ENCODE measurements around the gene MAPK8. TPM values are rescaled to one million over a fixed set of nuclear protein-coding genes. Genes with fewer than 3 reads are reported as not detected.
A peak's percentile ranks its signal among the peaks of the same experiment; 100 is the strongest.

The MAPK8 gene
- total RNA-seq, 4 donors from 2014 or later, result 27.4 to 43.5 (median 36.5) TPM

GRCh38 chr10:48442090-48442808, 135.8 kb downstream of the MAPK8 start:
- 75 to 79% methylated on average over 5 to 6 of the region's 11 CpGs for WGBS, 2 donors
- no peaks in the 10 kb centered on the region for H3K9me3 ChIP-seq
- no peaks in the 10 kb centered on the region for H3K4me1 ChIP-seq
- no peak for DNase-seq
- H3K27me3 ChIP-seq, result no peaks in the 10 kb centered on the region
- intact Hi-C loops (cut with DNase I), result no loop called here
- TF ChIP-seq CTCF (IDR thresholded peaks at IDR 0.05) (no peak), POLR2A (IDR thresholded peaks at IDR 0.05) (no peak)
- peaks cover 0 to 12% (median 0%) of the 10 kb centered on the region in 3 donors for H3K36me3 ChIP-seq
- no peak overlapping the region for H3K27ac ChIP-seq
- no peak overlapping the region for H3K4me3 ChIP-seq

- intact Hi-C loops (cut with DNase I), result no loop called here
- Histone ChIP-seq H3K4me3 (no peak overlapping the region), H3K9me3 (no peaks in the 10 kb centered on the region), H3K36me3 (peaks cover 0 to 7% (median 0%) of the 10 kb centered on the region in 3 donors), H3K27ac (no peak overlapping the region), H3K27me3 (no peaks in the 10 kb centered on the region), H3K4me1 (no peaks in the 10 kb centered on the region)
- 77 to 81% methylated on average over 5 of the region's 5 CpGs for WGBS, 2 donors
- DNase-seq, result no peak
- TF ChIP-seq POLR2A (IDR thresholded peaks at IDR 0.05) (no peak), CTCF (IDR thresholded peaks at IDR 0.05) (no peak)
These were observed 136.3 kb downstream of the MAPK8 start for GRCh38 chr10:48442809-48443177.

- H3K4me3 ChIP-seq, result no peak overlapping the region
- no peaks in the 10 kb centered on the region for H3K36me3 ChIP-seq
- DNase-seq, result no peak
- no peaks in the 10 kb centered on the region for H3K9me3 ChIP-seq
- H3K27ac ChIP-seq, result no peak overlapping the region
- H3K4me1 ChIP-seq, result no peaks in the 10 kb centered on the region
- H3K27me3 ChIP-seq, result no peaks in the 10 kb centered on the region
- TF ChIP-seq POLR2A (IDR thresholded peaks at IDR 0.05) (no peak), CTCF (IDR thresholded peaks at IDR 0.05) (peak in 4 of 6 experiments; percentile 20 to 59 (median 22))
- intact Hi-C loops (cut with DNase I), result no loop called here
- WGBS, 2 donors, result 62 to 91% methylated on average over 2 of the region's 2 CpGs
These were observed 137.8 kb downstream of the MAPK8 start for GRCh38 chr10:48444266-48444665.

GRCh38 chr10:48444861-48445841, 138.7 kb downstream of the MAPK8 start:
- no peak for DNase-seq

More at GRCh38 chr10:48444861-48445841, 138.7 kb downstream of the MAPK8 start:
- Histone ChIP-seq H3K4me3 (no peak overlapping the region), H3K4me1 (no peaks in the 10 kb centered on the region), H3K27ac (no peak overlapping the region), H3K27me3 (no peaks in the 10 kb centered on the region), H3K9me3 (no peaks in the 10 kb centered on the region), H3K36me3 (no peaks in the 10 kb centered on the region)
- WGBS, 2 donors, result 74 to 83% methylated on average over 6 to 9 of the region's 20 CpGs
- intact Hi-C loops (cut with DNase I), result no loop called here
- no peak for TF ChIP-seq POLR2A (IDR thresholded peaks at IDR 0.05)
- TF ChIP-seq CTCF (IDR thresholded peaks at IDR 0.05), result no peak
